Stimulated activated CD8-positive, alpha-beta memory T cell treated with anti-CD3 and anti-CD28 coated beads, Interleukin-4, amount 100 ng/mL, for 24 hours (primary cell): ENCODE results near the gene B3GNT3.

Experiments used
- DNase-seq: peaks from one replicate; pipeline ENCODE4 v3.0.0-alpha.2; 2020; ENCODE audit warnings: low read depth

B3GNT3 gene

GRCh38 chr19:17794731-17795494, at the start of gene B3GNT3:
Gene B3GNT3 (plus strand): TSS chr19:17795138. CDS start chr19:17807808, 12,670 bp downstream.
- DNase-seq = no peak

GRCh38 chr19:17747205-17748098, 47.5 kb upstream of the B3GNT3 start:
- peak; percentile 87 for DNase-seq

GRCh38 chr19:17748884-17749638, 45.9 kb upstream of the B3GNT3 start:
- no peak for DNase-seq

GRCh38 chr19:17749912-17750317, 45.0 kb upstream of the B3GNT3 start:
- no peak for DNase-seq

- DNase-seq = peak; percentile 79
These were observed 43.6 kb upstream of the B3GNT3 start, which contains the start of gene FCHO1 for GRCh38 chr19:17751103-17751911. Gene FCHO1 (plus strand): TSS chr19:17751477. CDS start chr19:17755165, 3,688 bp downstream.

GRCh38 chr19:17751912-17752273, 43.0 kb upstream of the B3GNT3 start:
- no peak for DNase-seq

- no peak for DNase-seq
These were observed 41.9 kb upstream of the B3GNT3 start for GRCh38 chr19:17752865-17753639.

- no peak for DNase-seq
These were observed 41.0 kb upstream of the B3GNT3 start for GRCh38 chr19:17753976-17754375.

GRCh38 chr19:17754634-17755442, 40.1 kb upstream of the B3GNT3 start:
- DNase-seq = no peak

- DNase-seq = no peak
These were observed 39.5 kb upstream of the B3GNT3 start for GRCh38 chr19:17755443-17755890.

GRCh38 chr19:17755977-17756670, 38.8 kb upstream of the B3GNT3 start:
- DNase-seq = no peak

GRCh38 chr19:17757125-17757524, 37.8 kb upstream of the B3GNT3 start:
- DNase-seq = no peak

- DNase-seq = no peak
These were observed 36.4 kb upstream of the B3GNT3 start for GRCh38 chr19:17758515-17758914.

- no peak for DNase-seq
These were observed 33.8 kb upstream of the B3GNT3 start for GRCh38 chr19:17761148-17761547.

- DNase-seq = no peak
These were observed 32.3 kb upstream of the B3GNT3 start for GRCh38 chr19:17762505-17763229.

GRCh38 chr19:17764348-17764747, 30.6 kb upstream of the B3GNT3 start:
- DNase-seq = no peak

GRCh38 chr19:17765069-17765618, 29.8 kb upstream of the B3GNT3 start:
- no peak for DNase-seq

GRCh38 chr19:17766543-17767131, 28.3 kb upstream of the B3GNT3 start:
- no peak for DNase-seq
